Muscle layer of duodenum (tissue), 2 donors: ENCODE results near the gene RALGPS2.
"Not testable (repeated sequence)": the region's sequence is repeated elsewhere in the genome, so short reads cannot be mapped to it uniquely, and the experiment has no call there.

ENCODE experiments used
- H3K27ac ChIP-seq: one replicate; pipeline ENCODE4 v1.7.0; 2013; ENCODE audit warnings: mild to moderate bottlenecking, low read length
- H3K27me3 ChIP-seq: one replicate; pipeline ENCODE4 v1.7.0; 2013; ENCODE audit warnings: low read depth, mild to moderate bottlenecking, control low read depth, low read length
- H3K36me3 ChIP-seq, 2 donors: one replicate each; pipeline ENCODE4 v1.7.0; 2013; ENCODE audit warnings: low read length in 2 of 2, control low read depth in 1 of 2, mild to moderate bottlenecking in 1 of 2; ENCODE audit not compliant: insufficient read depth in 2 of 2, control insufficient read depth in 1 of 2
- H3K4me1 ChIP-seq, 2 donors: one replicate each; pipeline ENCODE4 v1.7.0; 2013; ENCODE audit warnings: low read length in 2 of 2, mild to moderate bottlenecking in 2 of 2, control low read depth in 1 of 2, moderate library complexity in 1 of 2; ENCODE audit not compliant: insufficient read depth in 2 of 2, control insufficient read depth in 1 of 2
- H3K4me3 ChIP-seq, 2 donors: one replicate each; pipeline ENCODE4 v1.7.0; 2013; ENCODE audit warnings: low read length in 2 of 2, low read depth in 1 of 2, mild to moderate bottlenecking in 1 of 2
- H3K9me3 ChIP-seq, 2 donors: one replicate each; pipeline ENCODE4 v1.7.0; 2013; ENCODE audit warnings: low read length in 2 of 2, control low read depth in 1 of 2, mild to moderate bottlenecking in 1 of 2; ENCODE audit not compliant: control insufficient read depth in 1 of 2
- donor health status: healthy.

RALGPS2 gene

DNA sequence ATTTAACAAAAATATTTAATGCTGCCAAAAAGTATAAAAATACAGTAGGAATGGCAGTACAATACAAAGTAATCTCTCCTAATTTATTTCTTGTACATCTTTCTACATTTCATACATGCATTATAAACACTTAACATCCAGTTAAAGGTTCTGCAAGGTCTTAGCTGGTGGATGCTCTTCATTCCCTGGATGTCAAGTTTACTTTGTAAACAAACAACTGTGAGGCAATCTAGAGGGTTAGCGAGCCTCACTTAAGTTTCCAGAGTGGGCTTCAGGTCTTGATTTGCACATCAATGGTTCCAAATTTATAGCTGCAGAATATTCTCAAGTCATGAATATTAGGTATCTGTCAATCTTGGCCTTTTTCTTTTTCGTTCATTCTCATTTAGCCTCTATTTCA, 21.3 kb downstream of the RALGPS2 start:
- Histone ChIP-seq H3K27me3 (no peaks in the 10 kb centered on the region), H3K4me3 (no peak overlapping the region), H3K36me3 (peaks cover 0 to 5% of the 10 kb centered on the region in 2 donors), H3K4me1 (peaks cover 0 to 4% of the 10 kb centered on the region in 2 donors), H3K27ac (no peak overlapping the region), H3K9me3 (no peaks in the 10 kb centered on the region)

- H3K27ac ChIP-seq, H3K4me1 ChIP-seq, H3K4me3 ChIP-seq, H3K36me3 ChIP-seq, H3K27me3 ChIP-seq, H3K9me3 ChIP-seq: not testable (repeated sequence)
These were observed 22.3 kb downstream of the RALGPS2 start for GRCh38 chr1:178747361-178747760.

DNA sequence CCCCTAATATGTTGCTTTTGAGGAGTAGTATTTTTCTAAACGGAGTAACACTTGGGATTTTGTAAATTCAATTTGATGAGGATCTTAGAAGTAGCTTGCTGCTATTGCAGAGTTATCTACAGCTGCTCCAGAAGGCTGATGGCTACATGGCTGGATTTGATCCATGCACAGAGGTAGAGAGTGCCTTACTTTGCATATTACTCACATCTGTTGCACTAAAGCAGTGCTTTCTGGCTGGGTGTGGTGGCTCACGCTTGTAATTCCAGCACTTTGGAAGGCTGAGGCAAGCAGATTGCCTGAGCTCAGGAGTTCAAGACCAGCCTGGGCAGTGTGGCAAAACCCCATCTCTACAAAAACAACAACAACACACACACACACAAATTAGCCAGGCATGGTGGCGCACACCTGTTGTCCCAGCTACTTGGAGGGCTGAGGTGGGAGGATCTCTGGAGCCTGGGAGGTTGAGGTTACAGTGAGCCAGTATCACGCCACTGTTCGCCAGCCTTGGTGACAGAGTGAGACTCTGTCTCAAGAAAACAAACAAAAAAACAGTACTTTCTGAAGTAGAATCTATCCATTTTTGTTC, 24.6 kb downstream of the RALGPS2 start:
- H3K9me3 ChIP-seq = no peaks in the 10 kb centered on the region
- H3K36me3 ChIP-seq = no peaks in the 10 kb centered on the region
- no peak overlapping the region for H3K4me3 ChIP-seq
- peaks cover 0 to 4% of the 10 kb centered on the region in 2 donors for H3K4me1 ChIP-seq
- H3K27ac ChIP-seq = no peak overlapping the region
- no peaks in the 10 kb centered on the region for H3K27me3 ChIP-seq

GRCh38 chr1:178751046-178751445, 26.0 kb downstream of the RALGPS2 start:
- H3K36me3 ChIP-seq = no peaks in the 10 kb centered on the region
- H3K27me3 ChIP-seq = no peaks in the 10 kb centered on the region
- H3K4me3 ChIP-seq = no peak overlapping the region
- H3K4me1 ChIP-seq = peaks cover 0 to 4% of the 10 kb centered on the region in 2 donors
- H3K27ac ChIP-seq = no peak overlapping the region
- H3K9me3 ChIP-seq = no peaks in the 10 kb centered on the region

GRCh38 chr1:178752891-178753290, 27.8 kb downstream of the RALGPS2 start:
- Histone ChIP-seq H3K4me3 (no peak overlapping the region), H3K27me3 (no peaks in the 10 kb centered on the region), H3K9me3 (no peaks in the 10 kb centered on the region), H3K4me1 (peaks cover 0 to 4% of the 10 kb centered on the region in 2 donors), H3K36me3 (no peaks in the 10 kb centered on the region), H3K27ac (no peak overlapping the region)

GRCh38 chr1:178754655-178755256, 29.7 kb downstream of the RALGPS2 start:
- H3K27ac ChIP-seq, H3K27me3 ChIP-seq, H3K9me3 ChIP-seq, H3K36me3 ChIP-seq, H3K4me3 ChIP-seq, H3K4me1 ChIP-seq: not testable (repeated sequence)

DNA sequence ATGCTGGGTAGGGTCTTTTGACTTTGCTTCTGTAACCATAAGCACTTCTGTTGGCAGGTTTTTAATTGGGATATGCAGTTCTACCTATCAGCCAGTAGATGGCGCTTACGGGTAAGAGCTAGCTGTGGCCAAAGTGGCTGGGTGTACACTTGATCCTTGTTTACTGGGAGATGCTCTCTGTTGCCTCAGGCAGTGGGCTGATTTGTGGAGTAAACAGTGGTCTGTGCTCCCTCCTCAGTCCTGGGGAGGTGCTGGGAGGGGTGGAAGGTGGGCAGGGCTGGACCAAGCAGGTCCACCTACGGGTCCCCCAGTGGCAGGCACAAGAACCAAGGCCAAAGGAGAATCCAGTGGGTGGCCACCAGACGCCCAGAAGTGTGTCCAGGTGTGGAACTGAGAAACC, 43.4 kb downstream of the RALGPS2 start:
- H3K9me3 ChIP-seq = peaks cover 0 to 9% of the 10 kb centered on the region in 2 donors
- H3K4me1 ChIP-seq = no peaks in the 10 kb centered on the region
- H3K27me3 ChIP-seq = no peaks in the 10 kb centered on the region
- H3K4me3 ChIP-seq = no peak overlapping the region
- H3K36me3 ChIP-seq = peaks cover 0 to 2% of the 10 kb centered on the region in 2 donors
- H3K27ac ChIP-seq = no peak overlapping the region

GRCh38 chr1:178772952-178773351, 47.9 kb downstream of the RALGPS2 start:
- Histone ChIP-seq H3K4me1 (peaks cover 0 to 5% of the 10 kb centered on the region in 2 donors), H3K36me3 (peaks cover 0 to 2% of the 10 kb centered on the region in 2 donors), H3K9me3 (peaks cover 0 to 5% of the 10 kb centered on the region in 2 donors), H3K27me3 (no peaks in the 10 kb centered on the region), H3K4me3 (no peak overlapping the region), H3K27ac (no peak overlapping the region)

GRCh38 chr1:178774263-178774662, 49.2 kb downstream of the RALGPS2 start:
- Histone ChIP-seq H3K4me1 (peaks cover 0 to 5% of the 10 kb centered on the region in 2 donors), H3K27me3 (no peaks in the 10 kb centered on the region), H3K4me3 (no peak overlapping the region), H3K27ac (no peak overlapping the region), H3K9me3 (peaks cover 0 to 4% of the 10 kb centered on the region in 2 donors), H3K36me3 (no peaks in the 10 kb centered on the region)

GRCh38 chr1:178776553-178776952, 51.5 kb downstream of the RALGPS2 start:
- Histone ChIP-seq H3K36me3 (no peaks in the 10 kb centered on the region), H3K9me3 (no peaks in the 10 kb centered on the region), H3K4me3 (no peak overlapping the region), H3K27ac (no peak overlapping the region), H3K4me1 (peaks cover 0 to 9% of the 10 kb centered on the region in 2 donors), H3K27me3 (no peaks in the 10 kb centered on the region)

DNA sequence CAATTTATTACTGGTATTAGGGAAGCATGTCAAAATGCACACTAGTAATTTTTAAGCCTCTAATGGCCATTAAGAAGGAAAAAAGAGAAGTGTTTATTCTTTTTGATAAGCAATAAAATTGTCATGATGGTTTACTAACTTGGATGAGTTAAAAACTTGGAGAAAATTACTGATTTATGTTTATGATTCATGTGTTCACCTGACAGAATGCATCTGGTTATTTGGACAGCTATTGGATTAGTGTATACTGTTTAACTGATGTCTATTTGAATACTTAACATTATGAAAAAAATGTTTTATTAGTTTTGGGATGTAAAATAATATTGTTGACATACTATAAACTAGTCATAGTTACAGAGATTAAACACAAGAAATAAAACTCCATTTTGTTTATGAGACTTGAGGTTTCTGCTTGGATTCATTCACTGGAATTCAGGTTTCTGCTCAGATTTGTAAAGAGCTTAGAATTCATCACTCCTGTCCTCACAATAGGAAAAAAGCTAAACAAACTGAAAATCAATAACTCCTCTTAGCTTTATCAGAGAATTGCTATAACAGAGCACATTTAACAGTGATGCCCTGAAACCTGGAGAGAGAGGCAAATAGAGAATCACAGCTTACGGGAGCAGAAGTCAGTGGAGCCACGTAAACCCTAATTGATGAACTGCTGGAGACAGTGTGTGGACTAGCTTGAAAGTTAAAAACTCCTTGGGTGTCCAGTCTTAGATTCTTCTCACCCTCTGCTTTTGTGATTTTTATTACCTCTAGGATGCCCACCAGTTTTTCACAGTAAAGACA, 56.7 kb downstream of the RALGPS2 start:
- no peak overlapping the region for H3K4me3 ChIP-seq
- no peaks in the 10 kb centered on the region for H3K27me3 ChIP-seq
- H3K27ac ChIP-seq = no peak overlapping the region
- H3K36me3 ChIP-seq = peaks cover 0 to 4% of the 10 kb centered on the region in 2 donors
- H3K9me3 ChIP-seq = no peaks in the 10 kb centered on the region
- H3K4me1 ChIP-seq = peaks cover 0 to 7% of the 10 kb centered on the region in 2 donors
